WTC11 (cell line): ENCODE data around the gene SLC7A10. TPM values are rescaled to one million over a fixed set of nuclear protein-coding genes. Genes with fewer than 3 reads are reported as not detected.

ENCODE experiments used
- ATAC-seq: fragments of 200-7000 bp; cut with Tn5 transposase; 2 replicates; pipeline ENCODE4 v1.10.0; 2021; ENCODE audit warnings: mild to moderate bottlenecking, moderate library complexity
- CTCF ChIA-PET: fragments of 300-600 bp; sonication (Branson Sonifier 250); formaldehyde crosslinking; loops from one replicate; lab custom pipeline; 2021; ENCODE audit warnings: antibody characterized with exemption; lab: Charles Lee
- POLR2A ChIA-PET: fragments of 350-600 bp; sonication (Branson Sonifier 250); formaldehyde crosslinking; loops from one replicate; lab custom pipeline; 2021; ENCODE audit warnings: antibody characterized with exemption; lab: Charles Lee
- DNase-seq: peaks from one replicate; pipeline ENCODE4 v3.0.0; 2021; ENCODE audit warnings: low spot score
- H3K27ac Mint-ChIP-seq: 2 replicates; pipeline ENCODE4 v1.8.0; 2021; ENCODE audit warnings: mixed read lengths
- H3K27me3 Mint-ChIP-seq: 2 replicates; pipeline ENCODE4 v1.8.0; 2021; ENCODE audit warnings: low read depth, mild to moderate bottlenecking, moderate library complexity, mixed read lengths
- H3K36me3 Mint-ChIP-seq: 2 replicates; pipeline ENCODE4 v1.8.0; 2021; ENCODE audit warnings: mixed read lengths
- H3K4me1 Mint-ChIP-seq: 2 replicates; pipeline ENCODE4 v1.8.0; 2022; ENCODE audit warnings: mixed read lengths
- H3K4me3 Mint-ChIP-seq: 2 replicates; pipeline ENCODE4 v1.8.0; 2021; ENCODE audit warnings: mild to moderate bottlenecking, moderate library complexity, mixed read lengths
- H3K9me3 Mint-ChIP-seq: 2 replicates; pipeline ENCODE4 v1.8.0; 2021; ENCODE audit warnings: mixed read lengths
- CBFB ChIP-seq: sonication (generic); formaldehyde crosslinking; IDR thresholded peaks from 2 replicates; pipeline ENCODE4 v1.8.1; 2022; ENCODE audit warnings: mild to moderate bottlenecking, low read depth, missing genetic modification reagents
- ELF4 ChIP-seq: sonication (generic); formaldehyde crosslinking; IDR thresholded peaks from 2 replicates; pipeline ENCODE4 v1.8.1; 2022; ENCODE audit warnings: low read depth, mild to moderate bottlenecking, moderate library complexity, missing genetic modification reagents
- ESRRA ChIP-seq: sonication (generic); formaldehyde crosslinking; IDR thresholded peaks from 2 replicates; pipeline ENCODE4 v1.8.1; 2022; ENCODE audit warnings: mild to moderate bottlenecking, missing genetic modification reagents, borderline replicate concordance
- JAZF1 ChIP-seq: fragments of 250-450 bp; sonication (Bioruptor Pico); IDR thresholded peaks from 2 replicates; pipeline ENCODE4 v1.9.0; 2021; ENCODE audit warnings: moderate library complexity, mild to moderate bottlenecking, inconsistent platforms
- KAT7 ChIP-seq: sonication (generic); formaldehyde crosslinking; IDR thresholded peaks from 2 replicates; pipeline ENCODE4 v1.8.1; 2023; ENCODE audit warnings: missing genetic modification reagents, mild to moderate bottlenecking, borderline replicate concordance
- NFYB ChIP-seq: sonication (generic); formaldehyde crosslinking; conservative IDR thresholded peaks from 2 replicates; pipeline ENCODE4 v1.8.0; 2022; ENCODE audit warnings: low read depth, missing genetic modification reagents
- NR3C1 ChIP-seq: sonication (generic); formaldehyde crosslinking; conservative IDR thresholded peaks from 2 replicates; pipeline ENCODE4 v1.8.1; 2023; ENCODE audit warnings: low read depth, mild to moderate bottlenecking, missing genetic modification reagents
- RELA ChIP-seq: sonication (generic); formaldehyde crosslinking; IDR thresholded peaks from 2 replicates; pipeline ENCODE4 v1.8.1; 2022; ENCODE audit warnings: missing genetic modification reagents, mild to moderate bottlenecking, borderline replicate concordance
- TEAD4 ChIP-seq: sonication (generic); formaldehyde crosslinking; IDR thresholded peaks from 2 replicates; pipeline ENCODE4 v1.8.0; 2022; ENCODE audit warnings: mild to moderate bottlenecking, missing genetic modification reagents
- ZNF263 ChIP-seq: sonication (generic); formaldehyde crosslinking; IDR thresholded peaks from 2 replicates; pipeline ENCODE4 v1.8.1; 2022; ENCODE audit warnings: low read depth, mild to moderate bottlenecking, moderate library complexity, missing genetic modification reagents
- ZNF317 ChIP-seq: sonication (generic); formaldehyde crosslinking; IDR thresholded peaks from 2 replicates; pipeline ENCODE4 v1.8.1; 2023; ENCODE audit warnings: low read depth, mild to moderate bottlenecking, moderate library complexity, missing genetic modification reagents, borderline replicate concordance
- ZNF671 ChIP-seq: fragments of 250-450 bp; sonication (Bioruptor Pico); IDR thresholded peaks from 2 replicates; pipeline ENCODE4 v1.8.0; 2021; ENCODE audit warnings: mild to moderate bottlenecking
- total RNA-seq: library from RNA; stranded (reverse); gene quantifications from 3 replicates; pipeline ENCODE4 v1.2.3, GENCODE V29; 2021
- TF ChIP-seq, protein P1 (sequence below): sonication (generic); formaldehyde crosslinking; IDR thresholded peaks from 2 replicates; pipeline ENCODE4 v1.8.1; 2022; ENCODE audit warnings: mild to moderate bottlenecking, moderate library complexity, missing genetic modification reagents
- TF ChIP-seq, protein P2 (sequence below): sonication (generic); formaldehyde crosslinking; IDR thresholded peaks from 2 replicates; pipeline ENCODE4 v1.8.1; 2022; ENCODE audit warnings: low read depth, mild to moderate bottlenecking, moderate library complexity, missing genetic modification reagents, borderline replicate concordance
- TF ChIP-seq, protein P3 (sequence below): sonication (generic); formaldehyde crosslinking; IDR thresholded peaks from 2 replicates; pipeline ENCODE4 v1.8.0; 2022; ENCODE audit warnings: mild to moderate bottlenecking, missing genetic modification reagents
- TF ChIP-seq, protein P4 (sequence below): sonication (generic); formaldehyde crosslinking; IDR thresholded peaks from 2 replicates; pipeline ENCODE4 v1.8.0; 2022; ENCODE audit warnings: missing genetic modification reagents
- TF ChIP-seq, protein P5 (sequence below): fragments of 250-450 bp; sonication (Bioruptor Pico); conservative IDR thresholded peaks from 2 replicates; pipeline ENCODE4 v1.9.0; 2021; ENCODE audit warnings: mild to moderate bottlenecking
- TF ChIP-seq, protein P6 (sequence below): sonication (generic); formaldehyde crosslinking; conservative IDR thresholded peaks from 2 replicates; pipeline ENCODE4 v1.8.1; 2022; ENCODE audit warnings: mild to moderate bottlenecking, missing genetic modification reagents

SLC7A10 gene
- total RNA-seq, 1 experiment from 2014 or later = 4.2 TPM

DNA sequence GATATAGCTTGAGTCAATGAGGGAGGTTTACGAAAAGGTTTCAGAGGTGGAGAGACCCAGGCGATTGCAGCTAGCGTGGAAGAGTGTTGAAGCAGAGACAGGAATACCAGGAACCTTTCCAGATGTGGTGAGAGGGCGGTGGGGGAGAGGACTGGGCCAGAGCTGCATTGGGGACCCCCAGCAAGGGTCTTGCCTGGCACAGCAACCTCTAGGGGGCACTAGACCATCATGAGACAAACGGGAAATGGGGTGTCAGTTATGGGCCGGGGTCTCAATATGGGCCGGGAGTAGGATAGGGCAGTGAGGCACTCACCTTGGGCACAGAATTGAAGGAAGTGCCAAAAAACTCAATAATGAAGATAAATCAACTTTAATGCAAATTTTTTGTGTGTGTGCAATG is 33.6 kb downstream of the SLC7A10 start:
- Mint-ChIP-seq H3K27me3 (peaks cover 30% of the 10 kb centered on the region), H3K27ac (no peak overlapping the region)
- POLR2A ChIA-PET = no interaction called here
- peak; percentile 69 for DNase-seq
- TF ChIP-seq CBFB (CRISPR knock-in tag) (no peak), RELA (CRISPR knock-in tag) (no peak), ZNF317 (CRISPR knock-in tag) (no peak), NR3C1 (CRISPR knock-in tag) (no peak), ZNF671 (no peak), ESRRA (no peak), JAZF1 (CRISPR knock-in tag) (no peak), KAT7 (CRISPR knock-in tag) (no peak), ZNF263 (no peak), NFYB (no peak), TEAD4 (no peak), ELF4 (CRISPR knock-in tag) (no peak)
- TF ChIP-seq, protein P1, sequence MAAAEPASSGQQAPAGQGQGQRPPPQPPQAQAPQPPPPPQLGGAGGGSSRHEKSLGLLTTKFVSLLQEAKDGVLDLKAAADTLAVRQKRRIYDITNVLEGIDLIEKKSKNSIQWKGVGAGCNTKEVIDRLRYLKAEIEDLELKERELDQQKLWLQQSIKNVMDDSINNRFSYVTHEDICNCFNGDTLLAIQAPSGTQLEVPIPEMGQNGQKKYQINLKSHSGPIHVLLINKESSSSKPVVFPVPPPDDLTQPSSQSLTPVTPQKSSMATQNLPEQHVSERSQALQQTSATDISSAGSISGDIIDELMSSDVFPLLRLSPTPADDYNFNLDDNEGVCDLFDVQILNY (CRISPR knock-in tag) = no peak
- TF ChIP-seq, protein P2, sequence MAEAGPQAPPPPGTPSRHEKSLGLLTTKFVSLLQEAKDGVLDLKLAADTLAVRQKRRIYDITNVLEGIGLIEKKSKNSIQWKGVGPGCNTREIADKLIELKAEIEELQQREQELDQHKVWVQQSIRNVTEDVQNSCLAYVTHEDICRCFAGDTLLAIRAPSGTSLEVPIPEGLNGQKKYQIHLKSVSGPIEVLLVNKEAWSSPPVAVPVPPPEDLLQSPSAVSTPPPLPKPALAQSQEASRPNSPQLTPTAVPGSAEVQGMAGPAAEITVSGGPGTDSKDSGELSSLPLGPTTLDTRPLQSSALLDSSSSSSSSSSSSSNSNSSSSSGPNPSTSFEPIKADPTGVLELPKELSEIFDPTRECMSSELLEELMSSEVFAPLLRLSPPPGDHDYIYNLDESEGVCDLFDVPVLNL (CRISPR knock-in tag) = no peak
- TF ChIP-seq, protein P3, sequence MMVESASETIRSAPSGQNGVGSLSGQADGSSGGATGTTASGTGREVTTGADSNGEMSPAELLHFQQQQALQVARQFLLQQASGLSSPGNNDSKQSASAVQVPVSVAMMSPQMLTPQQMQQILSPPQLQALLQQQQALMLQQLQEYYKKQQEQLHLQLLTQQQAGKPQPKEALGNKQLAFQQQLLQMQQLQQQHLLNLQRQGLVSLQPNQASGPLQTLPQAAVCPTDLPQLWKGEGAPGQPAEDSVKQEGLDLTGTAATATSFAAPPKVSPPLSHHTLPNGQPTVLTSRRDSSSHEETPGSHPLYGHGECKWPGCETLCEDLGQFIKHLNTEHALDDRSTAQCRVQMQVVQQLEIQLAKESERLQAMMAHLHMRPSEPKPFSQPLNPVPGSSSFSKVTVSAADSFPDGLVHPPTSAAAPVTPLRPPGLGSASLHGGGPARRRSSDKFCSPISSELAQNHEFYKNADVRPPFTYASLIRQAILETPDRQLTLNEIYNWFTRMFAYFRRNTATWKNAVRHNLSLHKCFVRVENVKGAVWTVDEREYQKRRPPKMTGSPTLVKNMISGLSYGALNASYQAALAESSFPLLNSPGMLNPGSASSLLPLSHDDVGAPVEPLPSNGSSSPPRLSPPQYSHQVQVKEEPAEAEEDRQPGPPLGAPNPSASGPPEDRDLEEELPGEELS = no peak
- TF ChIP-seq, protein P4, sequence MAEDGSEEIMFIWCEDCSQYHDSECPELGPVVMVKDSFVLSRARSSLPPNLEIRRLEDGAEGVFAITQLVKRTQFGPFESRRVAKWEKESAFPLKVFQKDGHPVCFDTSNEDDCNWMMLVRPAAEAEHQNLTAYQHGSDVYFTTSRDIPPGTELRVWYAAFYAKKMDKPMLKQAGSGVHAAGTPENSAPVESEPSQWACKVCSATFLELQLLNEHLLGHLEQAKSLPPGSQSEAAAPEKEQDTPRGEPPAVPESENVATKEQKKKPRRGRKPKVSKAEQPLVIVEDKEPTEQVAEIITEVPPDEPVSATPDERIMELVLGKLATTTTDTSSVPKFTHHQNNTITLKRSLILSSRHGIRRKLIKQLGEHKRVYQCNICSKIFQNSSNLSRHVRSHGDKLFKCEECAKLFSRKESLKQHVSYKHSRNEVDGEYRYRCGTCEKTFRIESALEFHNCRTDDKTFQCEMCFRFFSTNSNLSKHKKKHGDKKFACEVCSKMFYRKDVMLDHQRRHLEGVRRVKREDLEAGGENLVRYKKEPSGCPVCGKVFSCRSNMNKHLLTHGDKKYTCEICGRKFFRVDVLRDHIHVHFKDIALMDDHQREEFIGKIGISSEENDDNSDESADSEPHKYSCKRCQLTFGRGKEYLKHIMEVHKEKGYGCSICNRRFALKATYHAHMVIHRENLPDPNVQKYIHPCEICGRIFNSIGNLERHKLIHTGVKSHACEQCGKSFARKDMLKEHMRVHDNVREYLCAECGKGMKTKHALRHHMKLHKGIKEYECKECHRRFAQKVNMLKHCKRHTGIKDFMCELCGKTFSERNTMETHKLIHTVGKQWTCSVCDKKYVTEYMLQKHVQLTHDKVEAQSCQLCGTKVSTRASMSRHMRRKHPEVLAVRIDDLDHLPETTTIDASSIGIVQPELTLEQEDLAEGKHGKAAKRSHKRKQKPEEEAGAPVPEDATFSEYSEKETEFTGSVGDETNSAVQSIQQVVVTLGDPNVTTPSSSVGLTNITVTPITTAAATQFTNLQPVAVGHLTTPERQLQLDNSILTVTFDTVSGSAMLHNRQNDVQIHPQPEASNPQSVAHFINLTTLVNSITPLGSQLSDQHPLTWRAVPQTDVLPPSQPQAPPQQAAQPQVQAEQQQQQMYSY (CRISPR knock-in tag) = no peak
- TF ChIP-seq, protein P5, sequence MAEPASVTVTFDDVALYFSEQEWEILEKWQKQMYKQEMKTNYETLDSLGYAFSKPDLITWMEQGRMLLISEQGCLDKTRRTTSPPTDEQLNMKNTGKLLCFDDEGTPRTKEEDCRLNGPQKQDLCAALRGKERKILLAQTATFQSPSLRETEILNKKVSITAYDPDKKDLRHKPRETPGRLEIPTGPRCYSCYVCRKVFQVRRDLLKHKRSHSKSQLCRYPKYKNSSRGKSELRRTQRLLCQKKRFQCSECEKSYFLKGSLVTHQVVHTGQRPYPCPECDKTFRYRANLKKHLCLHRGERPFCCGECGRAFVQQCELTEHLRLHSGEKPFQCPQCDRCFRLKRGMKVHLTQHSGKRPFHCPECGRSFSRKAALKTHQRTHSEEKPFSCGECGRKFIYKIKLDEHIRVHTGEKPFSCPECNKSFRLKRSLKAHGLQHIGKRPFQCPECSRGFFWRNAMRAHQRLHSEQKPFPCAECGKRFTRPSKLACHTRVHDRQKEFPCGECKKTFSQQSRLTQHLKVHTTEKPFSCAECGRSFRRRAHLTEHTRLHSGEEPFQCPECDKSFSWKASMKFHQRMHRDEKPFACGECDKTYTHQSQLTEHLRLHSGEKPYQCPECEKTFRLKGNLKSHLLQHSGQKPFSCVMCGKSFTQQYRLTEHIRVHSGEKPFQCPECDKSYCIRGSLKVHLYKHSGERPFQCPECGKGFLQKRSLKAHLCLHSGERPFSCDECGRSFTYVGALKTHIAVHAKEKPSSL (CRISPR knock-in tag) = no peak
- TF ChIP-seq, protein P6, sequence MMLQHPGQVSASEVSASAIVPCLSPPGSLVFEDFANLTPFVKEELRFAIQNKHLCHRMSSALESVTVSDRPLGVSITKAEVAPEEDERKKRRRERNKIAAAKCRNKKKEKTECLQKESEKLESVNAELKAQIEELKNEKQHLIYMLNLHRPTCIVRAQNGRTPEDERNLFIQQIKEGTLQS (CRISPR knock-in tag) = no peak
- TF ChIP-seq, all 79 proteins: peak for 0
- Mint-ChIP-seq H3K9me3 (no peaks in the 10 kb centered on the region), H3K36me3 (no peaks in the 10 kb centered on the region), H3K4me1 (peaks cover 5% of the 10 kb centered on the region), H3K4me3 (no peak overlapping the region)
- ATAC-seq = no peak
- CTCF ChIA-PET = interaction anchor here (0.6 to 1.5 kb wide), 27 partner anchors 11 to 458 kb away, joined by 3 to 19 read pairs (median 3); partner anchors contain the start of gene SLC7A10
